ENCODE data around the gene PRKACB. TPM values are rescaled to one million over a fixed set of nuclear protein-coding genes. Genes with fewer than 3 reads are reported as not detected.

The PRKACB gene
- total RNA-seq, 1 donor, result 22.1 TPM

- H2AFZ ChIP-seq (ENCODE audit: low read length), result no peak overlapping the region
Measured at GRCh38 chr1:84155517-84155916, 11.4 kb downstream of the PRKACB start.

GRCh38 chr1:84156210-84156621 is 12.1 kb downstream of the PRKACB start:
- no peak for TF ChIP-seq CTCF (IDR thresholded peaks at IDR 0.05; ENCODE audit: extremely low read depth, low read depth, low read length)
- Histone ChIP-seq H4K20me1 (ENCODE audit: insufficient read depth, low read length) (no peaks in the 10 kb centered on the region), H3K9me3 (ENCODE audit: low read depth, low read length) (no peaks in the 10 kb centered on the region), H3K4me1 (ENCODE audit: insufficient read depth, low read length) (peaks cover 9% of the 10 kb centered on the region), H3K4me3 (ENCODE audit: insufficient read depth, low read length) (no peak overlapping the region), H3K27me3 (ENCODE audit: insufficient read depth, low read length) (no peaks in the 10 kb centered on the region), H3K79me2 (ENCODE audit: insufficient read depth, low read length) (no peaks in the 10 kb centered on the region), H2AFZ (ENCODE audit: low read length) (no peak overlapping the region), H3K27ac (ENCODE audit: low read depth, low read length) (peak overlapping the region; percentile 28), H3K4me2 (ENCODE audit: insufficient read depth, low read length) (peak overlapping the region; percentile 33), H3K36me3 (ENCODE audit: insufficient read depth, low read length) (no peaks in the 10 kb centered on the region)
- no peak for DNase-seq (ENCODE audit: insufficient read length, low spot score, missing footprints)

More at GRCh38 chr1:84155517-84155916, 11.4 kb downstream of the PRKACB start:
- DNase-seq (ENCODE audit: insufficient read length, low spot score, missing footprints), result no peak
- Histone ChIP-seq H4K20me1 (ENCODE audit: insufficient read depth, low read length) (no peaks in the 10 kb centered on the region), H3K9me3 (ENCODE audit: low read depth, low read length) (no peaks in the 10 kb centered on the region), H3K4me3 (ENCODE audit: insufficient read depth, low read length) (no peak overlapping the region), H3K4me1 (ENCODE audit: insufficient read depth, low read length) (peaks cover 9% of the 10 kb centered on the region), H3K4me2 (ENCODE audit: insufficient read depth, low read length) (no peak overlapping the region), H3K79me2 (ENCODE audit: insufficient read depth, low read length) (no peaks in the 10 kb centered on the region), H3K27me3 (ENCODE audit: insufficient read depth, low read length) (no peaks in the 10 kb centered on the region), H3K27ac (ENCODE audit: low read depth, low read length) (no peak overlapping the region), H3K36me3 (ENCODE audit: insufficient read depth, low read length) (no peaks in the 10 kb centered on the region)
- no peak for TF ChIP-seq CTCF (IDR thresholded peaks at IDR 0.05; ENCODE audit: extremely low read depth, low read depth, low read length)

- DNase-seq (ENCODE audit: insufficient read length, low spot score, missing footprints), result no peak
- no peak overlapping the region for H3K4me3 ChIP-seq (ENCODE audit: insufficient read depth, low read length)
- H3K9me3 ChIP-seq (ENCODE audit: low read depth, low read length), result no peaks in the 10 kb centered on the region
- no peak overlapping the region for H3K27ac ChIP-seq (ENCODE audit: low read depth, low read length)
- H3K79me2 ChIP-seq (ENCODE audit: insufficient read depth, low read length), result no peaks in the 10 kb centered on the region
- no peak for TF ChIP-seq CTCF (IDR thresholded peaks at IDR 0.05; ENCODE audit: extremely low read depth, low read depth, low read length)
- H3K4me2 ChIP-seq (ENCODE audit: insufficient read depth, low read length), result no peak overlapping the region
- H4K20me1 ChIP-seq (ENCODE audit: insufficient read depth, low read length), result no peaks in the 10 kb centered on the region
- no peaks in the 10 kb centered on the region for H3K36me3 ChIP-seq (ENCODE audit: insufficient read depth, low read length)
- H3K27me3 ChIP-seq (ENCODE audit: insufficient read depth, low read length), result no peaks in the 10 kb centered on the region
- H2AFZ ChIP-seq (ENCODE audit: low read length), result no peak overlapping the region
- peaks cover 9% of the 10 kb centered on the region for H3K4me1 ChIP-seq (ENCODE audit: insufficient read depth, low read length)
Measured at GRCh38 chr1:84159533-84160240, 15.6 kb downstream of the PRKACB start.

- no peak overlapping the region for H3K4me3 ChIP-seq (ENCODE audit: insufficient read depth, low read length)
- no peak overlapping the region for H2AFZ ChIP-seq (ENCODE audit: low read length)
- H3K79me2 ChIP-seq (ENCODE audit: insufficient read depth, low read length), result no peaks in the 10 kb centered on the region
- no peak overlapping the region for H3K4me2 ChIP-seq (ENCODE audit: insufficient read depth, low read length)
- no peak for TF ChIP-seq CTCF (IDR thresholded peaks at IDR 0.05; ENCODE audit: extremely low read depth, low read depth, low read length)
- no peaks in the 10 kb centered on the region for H4K20me1 ChIP-seq (ENCODE audit: insufficient read depth, low read length)
- DNase-seq (ENCODE audit: insufficient read length, low spot score, missing footprints), result no peak
- no peaks in the 10 kb centered on the region for H3K4me1 ChIP-seq (ENCODE audit: insufficient read depth, low read length)
- no peaks in the 10 kb centered on the region for H3K36me3 ChIP-seq (ENCODE audit: insufficient read depth, low read length)
- no peak overlapping the region for H3K27ac ChIP-seq (ENCODE audit: low read depth, low read length)
- no peaks in the 10 kb centered on the region for H3K27me3 ChIP-seq (ENCODE audit: insufficient read depth, low read length)
- no peaks in the 10 kb centered on the region for H3K9me3 ChIP-seq (ENCODE audit: low read depth, low read length)
Measured at GRCh38 chr1:84162295-84162694, 18.2 kb downstream of the PRKACB start.
